ENCODE measurements around the gene TRIP13. TPM values are rescaled to one million over a fixed set of nuclear protein-coding genes. Genes with fewer than 3 reads are reported as not detected.

TRIP13 gene
- total and polyA plus RNA-seq, 2 of the 13 experiments (the other 11 are each of a cell fraction or from before 2014, with no cell fraction given) = 13.5 to 33.0 TPM

DNA sequence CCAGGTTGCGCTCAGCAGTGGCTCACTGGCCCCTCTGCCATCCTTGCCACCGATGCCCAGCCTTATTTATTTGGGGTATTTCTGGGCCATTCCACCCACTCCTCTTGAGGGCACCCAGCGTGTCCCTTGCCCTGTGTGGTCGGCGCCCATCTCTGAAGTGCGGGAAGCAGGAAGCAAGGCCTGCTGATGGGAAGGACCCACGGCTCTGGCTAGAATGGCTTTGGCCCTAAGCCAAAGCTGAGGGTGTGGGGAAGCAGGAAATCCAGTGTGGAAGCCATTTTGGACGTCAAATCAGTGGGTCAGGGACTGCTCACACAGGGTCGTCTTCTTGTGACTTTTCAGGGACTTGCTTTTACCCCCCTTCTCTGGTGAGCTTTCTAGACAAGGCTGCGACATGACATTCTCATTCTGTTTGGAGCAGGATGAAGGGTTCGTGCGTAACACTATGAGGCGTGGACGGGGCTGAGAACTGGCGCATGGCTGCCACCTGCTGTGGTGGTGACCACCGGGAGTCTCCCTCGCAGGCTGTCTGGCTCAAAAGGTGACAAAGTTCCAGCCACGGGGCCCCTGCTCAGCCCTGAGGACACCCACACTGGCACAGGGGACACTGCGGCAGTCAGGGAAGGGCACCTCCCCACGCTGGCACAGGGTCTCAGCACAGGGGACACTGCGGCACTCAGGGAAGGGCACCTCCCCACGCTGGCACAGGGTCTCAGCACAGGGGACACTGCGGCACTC lies 65.2 kb downstream of the TRIP13 start:
- Histone ChIP-seq H3K79me2 (ENCODE audit: insufficient read depth, low read length) (no peaks in the 10 kb centered on the region), H3K27ac (ENCODE audit: extremely low read length, insufficient read depth, low read length) (no peak overlapping the region), H3K4me2 (ENCODE audit: low read depth, low read length) (peak overlapping the region; percentile 47; the same call in 1 of the 2 replicates), H4K20me1 (ENCODE audit: insufficient read depth, low read length) (no peaks in the 10 kb centered on the region), H3K36me3 (replicated peaks in 1 of 2; ENCODE audit: control insufficient read depth in 1 of 2, insufficient read depth in 2 of 2, low read length in 2 of 2) (no peaks in the 10 kb centered on the region), H3K9ac (ENCODE audit: insufficient read depth, low read depth, low read length) (no peak overlapping the region), H3K27me3 (ENCODE audit: control insufficient read depth in 1 of 2, insufficient read depth in 2 of 2, low read length in 2 of 2) (peaks cover 5 to 62% of the 10 kb centered on the region in 2 experiments; a peak in 4 of 5 replicates), H3K9me3 (ENCODE audit: low read length) (no peaks in the 10 kb centered on the region), H3K4me1 (ENCODE audit: insufficient read depth, low read length) (peaks cover 34% of the 10 kb centered on the region), H3K4me3 (replicated peaks in 1 of 3; ENCODE audit: insufficient read depth in 1 of 3, low read depth in 2 of 3, low read length in 3 of 3) (no peak overlapping the region), H2AFZ (ENCODE audit: low read length) (no peak overlapping the region)
- ATAC-seq (no peak), FAIRE-seq (no peak), DNase-seq (ENCODE audit: low spot score) (no peak)
- intact Hi-C loops (cut with micrococcal nuclease; ENCODE audit: unreplicated experiment) (loop anchor here (1.0 kb wide), 1 partner anchor 35 kb away; no protein-coding TSS in a partner anchor), in situ Hi-C loops (cut with HindIII; ENCODE audit: extremely low pct_ligation_motif_present, low pct_unique_long_range_greater_than_20kb) (no loop called here)
- BruUV-seq (replicated peaks) = no TSS peak
- ChIA-PET POLR2A (no interaction called here), CTCF (ENCODE audit: low intra/inter-chr PET ratio, low total read pairs) (no interaction called here)
- 46% methylated on average over 8 of the region's 23 CpGs for WGBS (ENCODE audit: low lambda C conversion rate)
- no peak for TF ChIP-seq ZBTB33 (CRISPR knock-in tag; IDR thresholded peaks at IDR 0.05)
- TF ChIP-seq, protein P1, sequence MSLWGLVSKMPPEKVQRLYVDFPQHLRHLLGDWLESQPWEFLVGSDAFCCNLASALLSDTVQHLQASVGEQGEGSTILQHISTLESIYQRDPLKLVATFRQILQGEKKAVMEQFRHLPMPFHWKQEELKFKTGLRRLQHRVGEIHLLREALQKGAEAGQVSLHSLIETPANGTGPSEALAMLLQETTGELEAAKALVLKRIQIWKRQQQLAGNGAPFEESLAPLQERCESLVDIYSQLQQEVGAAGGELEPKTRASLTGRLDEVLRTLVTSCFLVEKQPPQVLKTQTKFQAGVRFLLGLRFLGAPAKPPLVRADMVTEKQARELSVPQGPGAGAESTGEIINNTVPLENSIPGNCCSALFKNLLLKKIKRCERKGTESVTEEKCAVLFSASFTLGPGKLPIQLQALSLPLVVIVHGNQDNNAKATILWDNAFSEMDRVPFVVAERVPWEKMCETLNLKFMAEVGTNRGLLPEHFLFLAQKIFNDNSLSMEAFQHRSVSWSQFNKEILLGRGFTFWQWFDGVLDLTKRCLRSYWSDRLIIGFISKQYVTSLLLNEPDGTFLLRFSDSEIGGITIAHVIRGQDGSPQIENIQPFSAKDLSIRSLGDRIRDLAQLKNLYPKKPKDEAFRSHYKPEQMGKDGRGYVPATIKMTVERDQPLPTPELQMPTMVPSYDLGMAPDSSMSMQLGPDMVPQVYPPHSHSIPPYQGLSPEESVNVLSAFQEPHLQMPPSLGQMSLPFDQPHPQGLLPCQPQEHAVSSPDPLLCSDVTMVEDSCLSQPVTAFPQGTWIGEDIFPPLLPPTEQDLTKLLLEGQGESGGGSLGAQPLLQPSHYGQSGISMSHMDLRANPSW (CRISPR knock-in tag; IDR thresholded peaks at IDR 0.05; ENCODE audit: borderline replicate concordance) = no peak
- TF ChIP-seq, protein P2, sequence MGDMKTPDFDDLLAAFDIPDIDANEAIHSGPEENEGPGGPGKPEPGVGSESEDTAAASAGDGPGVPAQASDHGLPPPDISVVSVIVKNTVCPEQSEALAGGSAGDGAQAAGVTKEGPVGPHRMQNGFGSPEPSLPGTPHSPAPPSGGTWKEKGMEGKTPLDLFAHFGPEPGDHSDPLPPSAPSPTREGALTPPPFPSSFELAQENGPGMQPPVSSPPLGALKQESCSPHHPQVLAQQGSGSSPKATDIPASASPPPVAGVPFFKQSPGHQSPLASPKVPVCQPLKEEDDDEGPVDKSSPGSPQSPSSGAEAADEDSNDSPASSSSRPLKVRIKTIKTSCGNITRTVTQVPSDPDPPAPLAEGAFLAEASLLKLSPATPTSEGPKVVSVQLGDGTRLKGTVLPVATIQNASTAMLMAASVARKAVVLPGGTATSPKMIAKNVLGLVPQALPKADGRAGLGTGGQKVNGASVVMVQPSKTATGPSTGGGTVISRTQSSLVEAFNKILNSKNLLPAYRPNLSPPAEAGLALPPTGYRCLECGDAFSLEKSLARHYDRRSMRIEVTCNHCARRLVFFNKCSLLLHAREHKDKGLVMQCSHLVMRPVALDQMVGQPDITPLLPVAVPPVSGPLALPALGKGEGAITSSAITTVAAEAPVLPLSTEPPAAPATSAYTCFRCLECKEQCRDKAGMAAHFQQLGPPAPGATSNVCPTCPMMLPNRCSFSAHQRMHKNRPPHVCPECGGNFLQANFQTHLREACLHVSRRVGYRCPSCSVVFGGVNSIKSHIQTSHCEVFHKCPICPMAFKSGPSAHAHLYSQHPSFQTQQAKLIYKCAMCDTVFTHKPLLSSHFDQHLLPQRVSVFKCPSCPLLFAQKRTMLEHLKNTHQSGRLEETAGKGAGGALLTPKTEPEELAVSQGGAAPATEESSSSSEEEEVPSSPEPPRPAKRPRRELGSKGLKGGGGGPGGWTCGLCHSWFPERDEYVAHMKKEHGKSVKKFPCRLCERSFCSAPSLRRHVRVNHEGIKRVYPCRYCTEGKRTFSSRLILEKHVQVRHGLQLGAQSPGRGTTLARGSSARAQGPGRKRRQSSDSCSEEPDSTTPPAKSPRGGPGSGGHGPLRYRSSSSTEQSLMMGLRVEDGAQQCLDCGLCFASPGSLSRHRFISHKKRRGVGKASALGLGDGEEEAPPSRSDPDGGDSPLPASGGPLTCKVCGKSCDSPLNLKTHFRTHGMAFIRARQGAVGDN (CRISPR knock-in tag; IDR thresholded peaks at IDR 0.05) = 0 out of 2 replicates have a peak, but pooled peaks have one; percentile 7
- TF ChIP-seq DMAP1 (CRISPR knock-in tag; IDR thresholded peaks at IDR 0.05) = no peak
- TF ChIP-seq EEA1 (CRISPR knock-in tag; IDR thresholded peaks at IDR 0.05; ENCODE audit: borderline replicate concordance) = no peak
- 0 out of 2 replicates have a peak, but pooled peaks have one; percentile 6 for TF ChIP-seq RXRA (CRISPR knock-in tag; IDR thresholded peaks at IDR 0.05)
- no peak for TF ChIP-seq FOXP1 (IDR thresholded peaks at IDR 0.05)
- no peak for TF ChIP-seq FOXP1 (CRISPR knock-in tag; IDR thresholded peaks at IDR 0.05)
- no peak for TF ChIP-seq RCOR2 (CRISPR knock-in tag; IDR thresholded peaks at IDR 0.05)
- no peak for TF ChIP-seq ZNF263 (CRISPR knock-in tag; IDR thresholded peaks at IDR 0.05)
- TF ChIP-seq ZBTB37 (CRISPR knock-in tag; IDR thresholded peaks at IDR 0.05) = no peak
- no peak for TF ChIP-seq ZNF788 (CRISPR knock-in tag; IDR thresholded peaks at IDR 0.05; ENCODE audit: borderline replicate concordance)
- no peak for TF ChIP-seq HNRNPH1 (optimal IDR thresholded peaks at IDR 0.05; ENCODE audit: low read depth, low read length)
- TF ChIP-seq ATM (IDR thresholded peaks at IDR 0.05; ENCODE audit: borderline replicate concordance) = no peak

All from HepG2 (cell line).